SKM-1 treated with dmso at 0.1 percent for 144 hours (cell line): ENCODE measurements around the gene RWDD3.

ENCODE experiments used
- DNase-seq: peaks from one replicate; lab custom pipeline; 2025; ENCODE audit not compliant: unreplicated experiment; lab: John Stamatoyannopoulos, UW

The RWDD3 gene, protein sequence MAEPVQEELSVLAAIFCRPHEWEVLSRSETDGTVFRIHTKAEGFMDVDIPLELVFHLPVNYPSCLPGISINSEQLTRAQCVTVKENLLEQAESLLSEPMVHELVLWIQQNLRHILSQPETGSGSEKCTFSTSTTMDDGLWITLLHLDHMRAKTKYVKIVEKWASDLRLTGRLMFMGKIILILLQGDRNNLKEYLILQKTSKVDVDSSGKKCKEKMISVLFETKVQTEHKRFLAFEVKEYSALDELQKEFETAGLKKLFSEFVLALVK

DNA sequence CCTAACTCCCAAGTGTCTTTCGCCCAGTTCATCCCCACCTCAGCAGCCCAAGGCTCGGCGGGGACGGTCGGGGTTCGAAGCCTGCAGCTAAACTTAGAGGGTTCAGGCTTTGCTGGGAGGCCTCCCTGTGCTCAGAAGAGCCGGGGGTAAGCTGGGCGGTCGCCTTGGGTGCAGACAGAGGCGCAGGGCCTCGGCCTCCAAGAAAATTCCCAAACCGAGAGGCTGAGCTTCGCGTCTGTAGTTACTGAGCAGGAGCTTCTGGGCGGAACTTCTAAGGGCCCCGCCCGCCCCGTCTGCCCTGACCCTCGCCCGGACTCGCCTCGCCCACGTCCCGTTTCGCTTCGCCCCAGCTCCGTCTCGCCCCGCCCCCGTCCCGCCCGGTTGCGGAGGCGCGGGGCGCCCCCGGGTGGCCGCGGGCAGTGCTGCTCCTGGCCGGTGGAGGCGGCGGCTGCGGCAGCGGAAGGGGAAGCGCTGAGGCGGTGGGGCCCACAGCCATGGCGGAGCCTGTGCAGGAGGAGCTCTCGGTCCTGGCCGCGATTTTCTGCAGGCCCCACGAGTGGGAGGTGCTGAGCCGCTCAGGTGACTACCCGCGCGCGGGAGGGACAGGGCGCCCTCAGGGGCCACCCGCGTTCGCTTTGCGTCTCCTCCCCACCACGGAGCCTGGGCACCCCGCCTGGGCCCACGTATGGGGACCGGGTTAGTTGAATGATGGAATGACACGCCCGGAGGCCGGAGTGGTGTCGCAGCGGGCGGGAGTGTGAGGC lies at the start of gene RWDD3:
Gene RWDD3, plus strand, starts transcription at position 474 of the 764 bp plus-strand sequence. Its CDS starts 21 bp downstream, at position 495.
- DNase-seq = peak; percentile 85

DNA sequence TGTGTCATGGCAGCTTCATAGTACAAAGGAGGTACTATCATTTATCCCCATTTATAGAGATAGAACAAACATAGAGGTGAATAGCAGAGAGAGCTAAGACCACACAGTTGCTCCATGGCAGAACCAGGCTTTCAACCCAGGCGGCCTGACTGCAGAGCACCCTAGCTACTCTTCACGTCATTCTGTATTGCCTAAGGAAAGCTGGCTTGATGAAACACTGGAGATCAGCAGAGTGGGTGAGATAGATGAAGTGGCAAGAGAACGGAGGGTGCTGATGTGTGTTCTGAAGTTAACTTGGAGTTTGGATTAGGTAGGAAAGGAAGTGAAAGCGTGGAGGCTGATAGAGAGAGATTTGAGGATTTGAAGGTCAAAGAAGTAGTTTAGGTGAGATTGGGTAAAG lies 47.9 kb upstream of the RWDD3 start:
- DNase-seq = no peak

DNA sequence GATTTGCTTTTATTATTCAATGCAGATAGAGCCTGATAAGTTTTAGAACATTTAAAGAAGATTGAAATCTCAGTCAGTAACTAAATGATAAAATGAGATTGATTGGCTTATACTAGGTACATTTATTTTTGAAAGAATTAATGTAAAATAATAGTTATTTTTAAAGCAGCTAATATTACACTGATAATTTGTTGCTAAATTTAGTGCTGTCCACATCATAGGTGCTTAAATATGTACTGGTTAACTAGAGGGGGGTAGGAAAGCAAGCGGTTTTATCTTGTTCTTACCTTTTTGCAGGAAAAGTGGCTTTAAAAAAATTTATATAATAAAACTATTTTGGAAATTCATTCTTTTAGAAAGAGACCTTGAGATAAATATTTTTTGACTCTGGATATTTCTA lies 40.4 kb upstream of the RWDD3 start:
- no peak for DNase-seq

DNA sequence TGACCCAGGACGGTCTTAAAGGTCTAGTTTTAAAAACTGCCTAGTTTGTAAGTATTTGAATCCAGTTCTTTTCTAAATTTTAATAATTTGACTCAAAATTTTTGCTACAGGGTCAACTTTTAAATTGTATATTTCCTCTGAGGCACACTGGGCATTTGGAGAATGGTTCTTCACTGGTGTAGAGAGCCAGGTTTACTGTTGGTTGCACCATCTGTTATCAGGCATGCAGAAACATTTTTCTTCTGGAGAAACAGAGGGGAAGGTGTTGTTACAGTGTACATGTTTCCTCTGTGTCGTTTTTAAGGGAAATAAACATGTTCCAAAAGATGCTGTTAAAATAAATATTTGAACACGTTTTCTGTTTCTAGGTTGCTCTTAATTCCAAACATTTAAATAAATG lies 39.0 kb upstream of the RWDD3 start:
- DNase-seq = no peak

DNA sequence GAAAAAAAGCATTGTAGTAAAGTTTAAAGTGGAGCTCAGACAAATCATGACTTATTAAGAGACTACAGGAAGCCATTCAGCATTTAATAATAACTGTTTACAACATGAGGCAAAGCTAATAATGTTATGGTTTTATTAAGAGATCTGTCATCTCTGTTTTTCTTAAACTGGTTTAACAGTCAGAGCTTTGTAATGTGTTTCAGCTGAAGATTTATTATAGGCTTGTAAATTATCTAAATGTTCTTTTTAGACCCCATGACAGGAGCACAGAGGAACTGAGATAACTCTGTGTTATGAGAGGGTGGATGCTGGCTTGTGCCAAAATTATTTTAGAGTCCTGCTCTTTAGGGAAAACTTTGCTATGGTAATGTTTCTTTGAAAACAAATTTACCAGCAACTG lies 38.0 kb upstream of the RWDD3 start:
- DNase-seq = no peak

DNA sequence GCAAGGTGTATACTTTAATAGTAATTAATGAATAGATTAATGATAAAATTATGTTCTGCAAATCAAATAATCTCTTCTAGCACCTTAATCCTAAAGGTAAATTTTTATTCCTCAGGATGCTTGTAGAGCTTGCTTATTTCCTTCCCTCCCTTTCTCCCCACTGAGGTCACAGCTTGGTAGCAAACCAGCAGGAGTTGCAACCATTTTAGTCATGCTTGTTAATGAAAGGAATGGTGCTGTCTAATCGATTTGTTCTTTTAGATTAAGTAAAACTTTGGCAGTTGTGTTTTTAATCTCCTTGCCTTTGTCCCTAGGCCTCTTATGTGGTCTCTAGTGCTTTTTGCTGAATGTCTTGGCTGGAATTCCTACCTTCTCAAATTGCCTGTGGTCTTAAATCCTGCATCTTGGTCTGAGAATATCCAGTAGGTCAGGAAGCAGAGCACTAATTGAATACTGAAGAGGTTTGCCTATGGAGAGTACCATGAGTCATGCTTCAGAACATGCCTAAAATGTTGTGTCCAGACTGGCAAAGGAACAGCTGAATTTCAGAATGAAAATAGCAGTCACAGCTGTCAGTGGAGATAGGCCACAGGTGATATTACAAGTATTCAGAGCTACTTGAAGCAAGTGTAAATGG lies 36.3 kb upstream of the RWDD3 start:
- no peak for DNase-seq

DNA sequence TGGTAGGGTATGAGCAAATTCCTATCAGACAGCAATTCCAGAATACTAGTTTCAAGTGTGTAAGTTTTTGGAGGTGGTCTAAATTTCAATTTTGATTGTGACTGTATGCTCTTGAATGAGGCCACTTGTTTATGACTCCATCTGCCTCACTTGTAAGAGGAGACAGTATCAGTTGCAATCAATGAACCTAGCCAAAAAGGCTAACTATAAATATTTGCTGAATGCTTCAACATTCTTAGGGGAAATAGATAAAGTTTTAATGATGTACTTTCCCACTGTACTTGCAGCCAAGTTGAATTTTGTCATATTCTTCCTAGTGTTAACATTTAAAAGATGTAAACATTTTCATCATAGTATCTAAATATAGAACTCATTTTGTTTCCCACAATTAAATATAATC lies 32.1 kb upstream of the RWDD3 start:
- DNase-seq = no peak

DNA sequence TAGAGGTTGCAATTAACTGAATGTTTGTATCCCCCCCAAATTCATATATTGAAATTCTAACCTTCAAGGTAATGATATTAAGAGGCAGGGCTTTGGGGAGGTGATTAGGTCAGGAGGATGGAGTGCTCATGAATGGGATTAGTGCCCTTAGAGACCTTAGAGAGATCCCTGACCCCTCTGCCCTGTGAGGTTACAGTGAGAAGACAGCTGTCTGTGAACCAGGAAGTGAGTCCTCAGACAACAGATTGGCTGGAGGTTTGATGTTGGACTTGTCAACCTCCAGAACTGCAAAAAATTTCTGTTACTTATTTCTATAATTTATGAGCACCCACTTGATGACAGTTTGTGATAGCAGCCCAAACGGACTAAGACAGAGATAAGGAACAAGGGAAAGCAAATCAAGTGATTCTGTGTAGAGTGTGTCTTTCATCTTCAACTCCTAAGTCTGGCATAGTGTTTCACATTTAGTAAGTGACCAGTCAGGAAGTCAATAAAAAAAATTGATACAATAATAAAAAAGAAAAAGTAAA lies 30.0 kb upstream of the RWDD3 start:
- DNase-seq = no peak

DNA sequence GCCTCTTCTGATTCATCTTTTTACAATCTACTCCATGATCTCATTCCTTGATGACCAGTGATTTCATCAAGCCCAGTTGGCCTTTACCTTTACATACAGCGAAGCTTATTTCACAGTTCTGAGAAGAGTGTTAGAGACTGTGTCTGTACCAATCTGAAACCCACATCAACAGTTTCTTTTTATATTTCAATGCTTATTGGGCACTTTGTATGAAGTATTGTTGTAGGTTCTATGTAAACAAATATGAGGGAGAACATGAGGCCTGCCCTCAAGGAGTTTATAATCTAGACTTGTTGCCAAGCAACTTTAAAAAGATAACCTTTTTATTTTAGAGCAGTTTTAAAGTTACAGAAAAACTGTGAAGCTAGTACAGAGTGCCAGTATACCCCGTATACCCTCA lies 27.5 kb upstream of the RWDD3 start:
- DNase-seq = no peak

DNA sequence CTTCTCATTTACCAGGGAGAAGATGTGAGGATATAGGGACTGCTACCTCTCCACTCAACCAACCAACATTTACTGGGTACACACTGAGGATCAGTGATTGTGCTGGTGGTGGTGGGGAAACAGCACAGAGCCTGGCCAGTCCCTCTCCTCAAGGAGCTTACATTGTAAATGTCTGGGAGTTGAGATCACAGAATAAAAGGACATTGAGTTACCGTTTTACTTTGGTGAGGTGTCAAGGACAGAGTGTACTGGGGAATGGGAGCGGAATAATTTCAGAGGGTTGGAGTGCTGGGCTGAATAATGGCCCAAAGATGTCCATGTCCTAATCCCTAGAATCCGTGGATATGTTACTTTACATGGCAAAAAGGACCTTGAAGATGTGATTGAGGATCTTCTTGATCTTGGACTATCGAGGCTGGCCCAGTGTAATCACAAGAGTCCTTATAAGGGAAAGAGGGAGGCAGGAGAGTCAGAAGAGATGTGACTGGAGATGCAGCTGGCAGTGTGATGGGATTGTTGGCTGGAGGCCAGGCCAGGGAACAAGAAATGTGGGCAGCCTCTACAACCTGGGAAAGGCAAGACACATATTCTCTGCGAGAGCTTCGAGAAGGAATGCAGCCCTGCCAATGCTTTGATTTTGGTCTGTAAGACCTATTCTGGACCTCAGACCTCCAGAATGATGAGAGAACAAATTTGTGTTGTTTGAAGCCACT lies 26.6 kb upstream of the RWDD3 start:
- DNase-seq = no peak

DNA sequence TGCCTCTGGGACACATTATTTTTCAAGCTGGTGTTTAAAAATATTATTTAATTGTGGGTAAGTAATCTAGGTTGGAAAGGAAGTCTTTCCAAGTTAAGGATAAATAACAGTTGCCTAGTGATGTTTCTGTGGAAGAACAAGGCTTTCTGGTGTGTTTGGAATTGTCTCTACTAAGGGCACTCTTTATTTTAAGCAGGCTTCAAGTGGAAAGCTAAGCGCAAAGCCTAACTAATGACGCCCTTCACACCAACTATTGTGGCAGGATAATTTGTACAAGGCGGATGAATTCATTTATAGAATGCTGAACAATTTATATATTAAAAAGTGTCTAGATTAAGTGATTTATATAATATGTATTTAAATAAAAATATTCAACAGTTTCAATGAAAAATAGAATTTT lies 25.1 kb upstream of the RWDD3 start:
- no peak for DNase-seq

DNA sequence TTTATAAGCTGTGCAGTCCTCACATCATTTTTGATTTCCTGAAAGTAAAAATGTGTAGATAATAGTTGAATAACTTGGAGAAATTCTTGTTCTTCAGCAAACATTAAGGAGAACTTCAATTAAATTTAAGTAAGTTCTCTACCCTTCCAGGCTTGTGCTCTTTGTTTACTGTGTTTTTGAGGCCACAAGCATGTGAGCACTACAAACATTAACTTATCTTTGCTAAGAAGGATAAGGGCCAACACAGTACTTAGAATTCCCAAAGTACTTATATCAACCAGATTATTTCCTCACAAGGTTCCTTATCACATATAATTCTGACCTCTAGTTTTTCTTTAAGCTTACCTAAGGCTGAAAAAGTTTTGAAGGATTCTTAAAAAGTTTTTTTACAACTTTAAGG lies 24.7 kb upstream of the RWDD3 start:
- no peak for DNase-seq

DNA sequence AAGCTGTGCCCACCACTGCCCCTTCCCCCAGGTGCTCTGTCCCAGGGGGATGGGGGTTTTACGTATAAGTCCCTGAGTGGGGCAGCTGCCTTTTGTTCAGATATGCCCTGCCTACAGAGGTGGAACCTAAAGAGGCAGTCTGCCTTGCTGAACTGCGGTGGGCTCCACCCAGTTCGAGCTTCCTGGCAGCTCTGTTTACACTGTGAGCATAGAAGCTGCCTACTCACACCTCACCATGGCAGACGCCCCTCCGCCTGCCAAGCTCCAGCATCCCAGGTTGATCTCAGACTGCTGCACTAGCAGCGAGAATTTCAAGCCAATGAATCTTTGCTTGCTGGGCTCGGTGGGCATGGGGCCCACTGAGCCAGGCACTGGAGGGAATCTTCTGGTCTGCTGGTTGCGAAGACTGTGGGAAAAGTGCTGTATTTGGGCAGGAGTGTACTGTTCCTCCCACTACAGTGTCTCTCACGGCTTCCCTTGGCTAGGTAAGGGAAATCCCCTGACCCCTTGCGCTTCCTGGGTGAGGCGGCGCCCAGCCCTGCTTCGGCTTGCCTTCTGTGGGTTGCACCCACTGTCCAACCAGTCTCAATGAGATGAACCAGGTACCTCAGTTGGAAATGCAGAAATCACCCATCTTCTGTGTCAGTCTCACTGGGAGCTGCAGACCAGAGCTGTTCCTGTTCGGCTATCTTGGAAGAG lies 17.6 kb upstream of the RWDD3 start:
- no peak for DNase-seq

DNA sequence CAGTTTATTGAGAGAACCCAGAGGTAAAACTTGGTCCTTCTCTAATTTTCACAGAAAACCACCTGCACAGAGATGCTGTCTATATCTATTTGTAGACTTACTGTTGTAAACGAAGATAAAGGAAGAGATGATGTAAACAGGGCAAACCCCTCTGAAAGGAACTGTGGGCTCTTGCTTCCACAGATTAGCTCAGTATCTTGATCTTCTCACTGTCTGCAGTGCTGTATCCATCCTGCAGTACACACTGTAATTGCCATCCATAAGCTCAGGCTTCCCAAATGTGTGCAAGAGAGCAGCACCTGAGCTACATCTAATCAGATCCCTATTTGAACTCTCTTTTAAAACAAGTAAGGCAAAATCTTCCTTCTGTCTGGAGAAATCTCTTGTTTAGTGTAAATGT lies 16.6 kb upstream of the RWDD3 start:
- no peak for DNase-seq

DNA sequence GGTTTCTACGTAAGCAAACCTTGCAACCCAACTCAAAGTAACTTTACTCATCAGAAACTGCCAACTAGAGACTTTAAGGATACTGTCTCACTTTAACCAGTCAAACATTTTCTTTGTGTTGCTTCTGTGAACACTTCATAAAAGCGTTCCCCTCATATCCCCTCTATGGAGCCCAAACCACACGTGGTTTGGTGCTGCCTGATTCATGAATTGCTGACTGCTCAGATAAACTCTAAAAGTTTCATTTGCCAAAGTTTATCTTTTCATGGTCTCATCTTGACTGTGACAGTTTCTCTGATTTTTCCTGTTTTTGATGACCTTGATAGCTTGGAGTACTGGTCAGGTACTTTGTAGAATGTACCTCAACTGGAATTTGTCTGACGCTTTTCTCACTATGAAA lies 14.6 kb upstream of the RWDD3 start:
- no peak for DNase-seq

DNA sequence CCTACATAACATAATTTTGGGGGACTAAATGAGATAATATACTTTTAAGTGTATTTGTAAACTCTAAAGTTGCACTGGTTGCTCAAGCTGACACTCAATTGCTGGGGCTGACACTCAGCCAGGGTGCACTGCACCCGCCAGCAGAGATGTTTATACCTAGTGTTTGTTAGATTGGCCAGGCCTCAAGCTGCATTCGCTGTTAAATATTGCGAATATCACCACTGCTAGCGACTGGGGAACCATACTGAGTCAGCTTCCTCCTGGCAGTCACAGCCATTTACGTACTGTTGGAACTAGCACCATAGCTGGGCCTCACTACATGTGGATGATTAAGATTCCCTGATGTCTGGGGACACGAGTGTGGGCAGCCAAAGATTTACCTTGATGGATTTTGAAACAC lies 12.7 kb upstream of the RWDD3 start:
- DNase-seq = no peak

DNA sequence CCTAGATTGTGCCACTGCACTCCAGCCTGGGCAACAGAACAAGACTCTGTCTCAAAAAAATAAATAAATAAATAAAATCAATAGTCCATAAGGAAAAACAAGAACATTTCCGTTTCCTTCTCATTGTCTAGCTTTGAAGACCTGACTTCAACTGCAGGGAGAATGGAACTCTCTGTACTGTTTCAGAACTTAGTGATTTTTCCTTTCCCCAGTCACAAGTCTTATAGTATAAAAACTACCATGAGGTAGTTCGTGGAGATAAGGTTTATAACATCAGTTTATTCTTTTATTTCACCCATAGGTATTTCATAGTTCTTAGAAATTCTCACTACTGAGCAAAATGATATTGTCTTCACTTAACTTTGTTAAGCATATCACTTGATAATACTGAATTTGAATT lies 11.4 kb upstream of the RWDD3 start:
- no peak for DNase-seq

DNA sequence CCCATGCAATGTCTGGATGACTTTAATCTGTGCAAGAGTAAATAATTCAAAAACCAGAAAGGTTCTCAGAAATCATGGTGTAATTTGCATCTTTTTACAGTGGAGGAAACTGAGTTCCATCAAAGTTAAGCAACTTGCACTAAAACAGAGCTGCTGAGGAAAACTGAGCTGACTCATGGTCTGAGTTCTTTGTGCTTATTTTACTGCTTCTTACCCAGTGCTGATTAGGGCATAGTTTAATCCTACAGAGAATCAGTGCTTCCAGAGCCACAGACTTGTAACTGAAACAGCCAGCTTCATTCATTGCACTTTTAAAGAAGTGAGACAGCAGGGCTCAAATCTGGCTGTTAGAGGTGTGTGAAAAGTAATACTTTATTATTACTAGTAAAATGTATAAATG lies 10.9 kb upstream of the RWDD3 start:
- DNase-seq = no peak

DNA sequence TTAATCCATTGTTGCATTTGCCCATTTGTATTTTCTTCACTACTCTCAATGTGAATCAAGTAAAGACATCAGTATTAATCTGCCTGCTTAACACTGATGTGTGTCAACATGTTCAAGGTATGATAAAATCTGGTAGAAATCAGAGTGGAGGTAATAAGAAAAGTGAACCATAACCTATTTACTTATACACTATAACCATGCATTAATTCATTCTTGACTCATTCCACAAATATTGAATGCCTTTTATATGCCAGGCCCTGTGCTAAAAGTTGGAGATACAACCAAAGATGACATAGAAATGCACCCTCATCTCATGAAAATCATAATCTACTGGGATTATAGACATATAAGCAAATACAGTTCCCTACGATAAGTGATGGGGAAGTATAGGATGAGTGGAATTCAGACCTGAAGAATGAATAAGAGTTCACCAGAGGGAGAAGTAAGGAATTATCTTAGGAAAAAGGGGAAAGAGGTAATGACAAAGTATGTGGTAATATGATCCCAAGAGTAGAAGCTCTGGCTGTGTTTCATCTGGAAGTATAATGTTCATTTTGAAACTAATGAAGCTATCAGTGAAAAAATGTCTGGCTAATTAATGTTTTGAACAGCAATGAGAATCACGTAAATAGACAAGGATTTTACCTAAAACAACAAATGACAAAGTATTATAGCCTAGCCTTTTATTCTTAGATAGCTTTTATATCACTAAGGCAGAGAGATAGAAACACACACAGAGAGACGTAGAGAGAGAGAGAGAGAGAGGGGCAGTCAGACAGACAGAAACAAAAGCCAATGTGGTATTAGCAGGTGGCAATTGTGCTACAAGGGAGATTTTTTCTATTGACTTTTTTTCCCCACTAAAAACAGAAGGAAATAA lies 7.0 kb upstream of the RWDD3 start:
- no peak for DNase-seq

DNA sequence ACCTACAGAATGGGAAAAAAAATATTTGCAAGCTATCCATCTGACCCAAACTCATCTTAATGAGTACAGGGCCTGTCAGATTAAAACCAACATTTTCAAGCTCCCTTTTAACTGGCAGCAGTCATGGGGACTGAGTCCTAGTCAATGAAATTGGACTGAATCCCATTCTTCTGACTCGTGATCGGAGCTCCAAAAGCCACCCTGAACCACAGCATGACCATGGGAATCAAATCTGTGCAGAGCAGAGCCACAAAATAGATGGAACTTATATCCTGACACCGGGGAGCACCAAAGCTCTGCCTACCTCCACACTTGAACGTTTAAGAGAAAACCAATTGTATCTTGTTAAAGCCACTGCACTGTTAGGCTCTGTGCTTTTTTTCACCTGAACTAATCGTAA lies 5.0 kb upstream of the RWDD3 start:
- DNase-seq = no peak
